GM12878 (cell line): ENCODE data around the gene LSAMP. TPM values are rescaled to one million over a fixed set of nuclear protein-coding genes. Genes with fewer than 3 reads are reported as not detected.

ENCODE experiments used
- ATAC-seq: fragments of 200-7000 bp; cut with Tn5 transposase; 3 replicates; pipeline ENCODE4 v1.9.1; 2020; ENCODE audit warnings: mild to moderate bottlenecking, moderate library complexity
- BruUV-seq: library from RNA; stranded (reverse); fragments of 400-500 nt; replicated peaks from 2 replicates; lab custom pipeline; 2021; lab: Mats Ljungman, UMichigan
- CTCF ChIA-PET: fragments of 300-600 bp; sonication (Branson Sonifier 250); formaldehyde crosslinking; extraction: SDS; loops from one replicate; lab custom pipeline; 2021; ENCODE audit warnings: inconsistent platforms; lab: Yijun Ruan, JAX
- POLR2A ChIA-PET: fragments of 350-600 bp; formaldehyde crosslinking; extraction: SDS; loops from one replicate; lab custom pipeline; 2021; ENCODE audit warnings: inconsistent platforms; lab: Charles Lee
- RAD21 ChIA-PET: fragments of 300-600 bp; sonication (Branson Sonifier 250); formaldehyde crosslinking; loops from one replicate; lab custom pipeline; 2023; ENCODE audit warnings: antibody characterized with exemption; ENCODE audit not compliant: unreplicated experiment; lab: Charles Lee
- SMC1A ChIA-PET: fragments of 300-600 bp; sonication (Branson Sonifier 250); formaldehyde crosslinking; loops from one replicate; lab custom pipeline; 2023; ENCODE audit not compliant: unreplicated experiment, uncharacterized antibody; lab: Charles Lee
- DNase-seq: peaks from one replicate; pipeline ENCODE4 v3.0.0-alpha.2; 2011; ENCODE audit warnings: low read depth, low spot score
- FAIRE-seq: peaks from 3 replicates; lab custom pipeline; 2011; peaks lifted over from hg19 to GRCh38; lab: Jason Lieb, UNC
- H2AFZ ChIP-seq: 2 replicates; pipeline ENCODE4 v1.6.0; 2011; ENCODE audit warnings: low read depth, low read length, control low read depth; ENCODE audit not compliant: control insufficient read depth
- H3K27ac ChIP-seq: 2 replicates; pipeline ENCODE4 v1.5.1; 2011; ENCODE audit warnings: control low read depth; ENCODE audit not compliant: control insufficient read depth, insufficient read depth
- H3K27me3 ChIP-seq, 2 experiments: replicated peaks in 1 of 2; 2 replicates each; pipeline versions ENCODE4 v1.6.0 to v1.6.1; 2011; ENCODE audit warnings: low read length in 1 of 2; ENCODE audit not compliant: control insufficient read depth in 2 of 2, insufficient read depth in 2 of 2
- H3K36me3 ChIP-seq, 2 experiments: 2 replicates each; pipeline ENCODE4 v1.5.1; 2011; ENCODE audit warnings: low read length in 1 of 2; ENCODE audit not compliant: control insufficient read depth in 2 of 2, insufficient read depth in 2 of 2
- H3K4me1 ChIP-seq: 2 replicates; pipeline ENCODE4 v1.6.1; 2011; ENCODE audit warnings: mild to moderate bottlenecking, low read length, moderate library complexity, mixed read lengths; ENCODE audit not compliant: control insufficient read depth, insufficient read depth
- H3K4me2 ChIP-seq: 2 replicates; pipeline ENCODE4 v1.6.0; 2011; ENCODE audit warnings: control low read depth; ENCODE audit not compliant: control insufficient read depth, insufficient read depth
- H3K4me3 ChIP-seq: fragments of 200-600 bp; sonication (generic); 2 replicates; pipeline ENCODE4 v1.5.1; 2016
- H3K79me2 ChIP-seq: 2 replicates; pipeline ENCODE4 v1.6.0; 2011; ENCODE audit warnings: low read length; ENCODE audit not compliant: control insufficient read depth, insufficient read depth
- H3K9ac ChIP-seq: 2 replicates; pipeline ENCODE4 v1.8.0; 2011; ENCODE audit warnings: low read length, control low read depth, mixed read lengths; ENCODE audit not compliant: control insufficient read depth, insufficient read depth
- H3K9me3 ChIP-seq: replicated peaks from 3 replicates; pipeline ENCODE4 v1.5.1; 2011; ENCODE audit warnings: mild to moderate bottlenecking, low read length; ENCODE audit not compliant: control insufficient read depth, insufficient read depth
- H4K20me1 ChIP-seq: 2 replicates; pipeline ENCODE4 v1.6.0; 2011; ENCODE audit not compliant: control insufficient read depth, insufficient read depth
- CBFB ChIP-seq: IDR thresholded peaks from 2 replicates; pipeline ENCODE4 v1.6.1; 2016; ENCODE audit warnings: antibody characterized with exemption, low read depth
- CBX5 ChIP-seq: sonication (generic); IDR thresholded peaks from 2 replicates; pipeline ENCODE4 v1.6.1; 2016; ENCODE audit warnings: low read depth, moderate library complexity, mild to moderate bottlenecking, inconsistent platforms
- CREM ChIP-seq: IDR thresholded peaks from 2 replicates; pipeline ENCODE4 v1.6.1; 2014; ENCODE audit warnings: antibody characterized with exemption, low read depth
- CTCF ChIP-seq, 3 experiments: IDR thresholded peaks in 2 of 3; conservative IDR thresholded peaks in 1 of 3; 2 replicates each; pipeline ENCODE4 v1.5.1; 2011; ENCODE audit warnings: low read depth in 3 of 3, low read length in 3 of 3, mild to moderate bottlenecking in 3 of 3, control low read depth in 2 of 3, moderate library complexity in 2 of 3, inconsistent platforms in 1 of 3, mixed read lengths in 1 of 3; ENCODE audit not compliant: control insufficient read depth in 2 of 3, insufficient read depth in 1 of 3; ENCODE audit errors: extremely low read depth in 1 of 3
- E4F1 ChIP-seq: fragments of 450-650 bp; IDR thresholded peaks from 2 replicates; pipeline ENCODE4 v1.6.1; 2018; ENCODE audit warnings: borderline replicate concordance, mild to moderate bottlenecking; ENCODE audit not compliant: partially characterized antibody
- ESRRA ChIP-seq: IDR thresholded peaks from 2 replicates; pipeline ENCODE4 v1.6.1; 2012; ENCODE audit warnings: mild to moderate bottlenecking, low read length, improper control_type of control experiment
- FOXM1 ChIP-seq: IDR thresholded peaks from 2 replicates; pipeline ENCODE4 v1.6.1; 2012; ENCODE audit warnings: low read depth, mild to moderate bottlenecking, inconsistent platforms, low read length, moderate library complexity
- GABPA ChIP-seq: IDR thresholded peaks from 2 replicates; pipeline ENCODE4 v1.6.1; 2014; ENCODE audit warnings: antibody characterized with exemption, low read depth, mild to moderate bottlenecking, inconsistent platforms
- HDAC6 ChIP-seq: fragments of 200-600 bp; sonication (generic); IDR thresholded peaks from one replicate; pipeline ENCODE4 v1.8.0; 2017; ENCODE audit warnings: antibody characterized with exemption; ENCODE audit not compliant: unreplicated experiment
- IRF4 ChIP-seq: IDR thresholded peaks from 2 replicates; pipeline ENCODE4 v1.6.1; 2011; ENCODE audit warnings: low read depth, low read length
- KAT2A ChIP-seq: conservative IDR thresholded peaks from 2 replicates; pipeline ENCODE4 v1.6.1; 2011; ENCODE audit warnings: low read depth, low read length; ENCODE audit not compliant: control insufficient read depth
- KLF5 ChIP-seq: fragments of 450-650 bp; IDR thresholded peaks from 2 replicates; pipeline ENCODE4 v1.6.1; 2014; ENCODE audit warnings: mild to moderate bottlenecking; ENCODE audit not compliant: partially characterized antibody
- POLR2AphosphoS5 ChIP-seq: IDR thresholded peaks from 2 replicates; pipeline ENCODE4 v1.6.1; 2011; ENCODE audit warnings: mild to moderate bottlenecking, low read length, inconsistent platforms
- RELA ChIP-seq: fragments of 450-650 bp; IDR thresholded peaks from 2 replicates; pipeline ENCODE4 v1.8.0; 2014; ENCODE audit warnings: borderline replicate concordance; ENCODE audit not compliant: partially characterized antibody
- SKIL ChIP-seq: fragments of 450-650 bp; IDR thresholded peaks from 2 replicates; pipeline ENCODE4 v1.6.1; 2017; ENCODE audit warnings: mild to moderate bottlenecking, low read depth, inconsistent platforms; ENCODE audit not compliant: poor library complexity, severe bottlenecking
- ZNF384 ChIP-seq: IDR thresholded peaks from 2 replicates; pipeline ENCODE4 v1.6.1; 2012; ENCODE audit warnings: low read depth, mild to moderate bottlenecking, low read length, improper control_type of control experiment, borderline replicate concordance
- WGBS: methylation state at CpG from one replicate; pipeline ENCODE4 v1.1.6; 2016; ENCODE audit warnings: low lambda C conversion rate; ENCODE audit not compliant: insufficient replicate concordance, insufficient coverage; ENCODE audit errors: missing lambda C conversion rate; 5-methylcytosine and 5-hydroxymethylcytosine counted together
- in situ Hi-C: fragments of 300-500 bp; cut with MboI; formaldehyde crosslinking; loops from 9 replicates; pipeline ENCODE4 v1.14.3; 2018; ENCODE audit warnings: mixed read lengths
- intact Hi-C: fragments of 100-400 bp; cut with micrococcal nuclease; formaldehyde crosslinking; loops from one replicate; pipeline ENCODE4 v1.14.2; 2022; ENCODE audit not compliant: unreplicated experiment
- polyA plus RNA-seq, 11 experiments: library from polyadenylated mRNA; depleted of rRNA in 4 of 11; unstranded in 6 of 11; stranded (reverse) in 5 of 11; fragments of >200 nt; fragmentation: Nextera tagmentation in 4 of 11; fragmentation: Illumina TruSeq in 1 of 11; extraction: Ambion mirVana in 4 of 11; extraction: Trizol in 1 of 11; gene quantifications; 1 replicate in 1 of 11; 2 replicates in 10 of 11; pipeline versions ENCODE4 v1.2.1 to v1.2.3, GENCODE V29; 2011 to 2016; ENCODE audit warnings: inconsistent platforms in 2 of 11, missing spikeins in 2 of 11, low read depth in 1 of 11
- total RNA-seq, 4 experiments: library from RNA; depleted of rRNA in 3 of 4; stranded (reverse); fragments of >200 nt in 3 of 4; fragmentation: Illumina TruSeq in 1 of 4; extraction: Trizol in 1 of 4; gene quantifications; 2 replicates each; pipeline versions ENCODE4 v1.2.1 to v1.2.3, GENCODE V29; 2013 to 2021
- TF ChIP-seq, protein P1 (sequence below): IDR thresholded peaks from 2 replicates; pipeline ENCODE4 v1.6.1; 2011; ENCODE audit warnings: borderline replicate concordance, low read depth, mild to moderate bottlenecking, moderate library complexity, mixed read lengths, low read length; ENCODE audit not compliant: insufficient read depth; ENCODE audit errors: extremely low read length

LSAMP gene
- total and polyA plus RNA-seq, 10 of the 15 experiments (the other 5 are each of a cell fraction or from before 2014, with no cell fraction given) = 2.0 to 12.7 (median 6.5) TPM

GRCh38 chr3:115928376-115928775, 516.9 kb downstream of the LSAMP start:
- Histone ChIP-seq H3K4me3 (no peak overlapping the region), H3K4me1 (peaks cover 11% of the 10 kb centered on the region; the same call in 1 of the 2 replicates), H3K9ac (no peak overlapping the region), H3K27me3 (no peaks in the 10 kb centered on the region), H3K36me3 (no peaks in the 10 kb centered on the region), H3K9me3 (no peaks in the 10 kb centered on the region), H3K79me2 (no peaks in the 10 kb centered on the region), H2AFZ (no peak overlapping the region), H4K20me1 (no peaks in the 10 kb centered on the region), H3K27ac (no peak overlapping the region), H3K4me2 (no peak overlapping the region)
- 43% methylated on average over 1 of the region's 1 CpG for WGBS
- FAIRE-seq (no peak), ATAC-seq (no peak), DNase-seq (no peak)
- ChIA-PET CTCF (interaction anchor here (0.9 kb wide), 3 partner anchors 9 to 481 kb away, joined by 3 to 4 read pairs (median 3); no protein-coding TSS in a partner anchor), POLR2A (no interaction called here), SMC1A (interaction anchor here (0.9 kb wide), 1 partner anchor 17 kb away, joined by 3 read pairs; no protein-coding TSS in a partner anchor), RAD21 (no interaction called here)
- intact Hi-C loops = no loop called here
- BruUV-seq = no TSS peak
- in situ Hi-C loops = no loop called here
- TF ChIP-seq POLR2AphosphoS5 = no peak
- TF ChIP-seq CBFB = no peak
- no peak for TF ChIP-seq SKIL
- TF ChIP-seq CREM = no peak
- no peak for TF ChIP-seq IRF4
- no peak for TF ChIP-seq ZNF384
- TF ChIP-seq CBX5 = no peak
- TF ChIP-seq GABPA = no peak
- TF ChIP-seq, protein P1, sequence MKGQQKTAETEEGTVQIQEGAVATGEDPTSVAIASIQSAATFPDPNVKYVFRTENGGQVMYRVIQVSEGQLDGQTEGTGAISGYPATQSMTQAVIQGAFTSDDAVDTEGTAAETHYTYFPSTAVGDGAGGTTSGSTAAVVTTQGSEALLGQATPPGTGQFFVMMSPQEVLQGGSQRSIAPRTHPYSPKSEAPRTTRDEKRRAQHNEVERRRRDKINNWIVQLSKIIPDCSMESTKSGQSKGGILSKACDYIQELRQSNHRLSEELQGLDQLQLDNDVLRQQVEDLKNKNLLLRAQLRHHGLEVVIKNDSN = no peak
- no peak for TF ChIP-seq KLF5
- TF ChIP-seq RELA = no peak
- no peak for TF ChIP-seq KAT2A
- TF ChIP-seq CTCF (IDR thresholded peaks at IDR 0.05 in 2 of 3, conservative IDR thresholded peaks at IDR 0.05 in 1 of 3; ENCODE audit: control insufficient read depth in 2 of 3, extremely low read depth in 1 of 3, insufficient read depth in 1 of 3, low read depth in 3 of 3, low read length in 3 of 3) = no peak
- no peak for TF ChIP-seq FOXM1
- no peak for TF ChIP-seq HDAC6
- TF ChIP-seq ESRRA = no peak
- no peak for TF ChIP-seq E4F1
